ENCODE data around the gene MAZ. TPM values are rescaled to one million over a fixed set of nuclear protein-coding genes. Genes with fewer than 3 reads are reported as not detected.

Gene MAZ
- total RNA-seq, 2 experiments from 2014 or later: 290 to 330 TPM

DNA sequence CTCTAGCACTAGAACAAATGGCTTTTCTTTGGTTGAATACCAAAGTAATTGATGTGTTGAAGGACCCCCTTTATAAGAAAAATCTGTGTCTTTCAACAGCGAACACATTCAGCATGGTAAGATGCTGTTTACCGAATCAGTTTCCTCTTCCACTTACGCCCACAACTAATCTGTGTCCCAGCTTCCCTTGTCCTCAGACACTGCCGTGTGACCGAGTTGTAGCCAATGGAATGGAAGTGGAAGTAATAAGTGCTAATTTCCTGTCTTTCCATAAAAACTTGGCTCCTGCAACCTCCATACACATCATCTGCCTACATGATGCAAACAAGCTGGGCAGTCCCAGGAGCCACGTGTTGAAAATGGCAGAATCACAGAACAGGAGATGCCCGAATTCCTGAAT lies 46.3 kb downstream of the MAZ start:
- intact Hi-C loops (cut with micrococcal nuclease): no loop called here
- CTCF ChIA-PET: interaction anchor here (0.5 kb wide), 1 partner anchor 108 kb away, joined by 3 read pairs; no protein-coding TSS in a partner anchor
- no peaks in the 10 kb centered on the region for H3K36me3 Mint-ChIP-seq (ENCODE audit: low read depth)

DNA sequence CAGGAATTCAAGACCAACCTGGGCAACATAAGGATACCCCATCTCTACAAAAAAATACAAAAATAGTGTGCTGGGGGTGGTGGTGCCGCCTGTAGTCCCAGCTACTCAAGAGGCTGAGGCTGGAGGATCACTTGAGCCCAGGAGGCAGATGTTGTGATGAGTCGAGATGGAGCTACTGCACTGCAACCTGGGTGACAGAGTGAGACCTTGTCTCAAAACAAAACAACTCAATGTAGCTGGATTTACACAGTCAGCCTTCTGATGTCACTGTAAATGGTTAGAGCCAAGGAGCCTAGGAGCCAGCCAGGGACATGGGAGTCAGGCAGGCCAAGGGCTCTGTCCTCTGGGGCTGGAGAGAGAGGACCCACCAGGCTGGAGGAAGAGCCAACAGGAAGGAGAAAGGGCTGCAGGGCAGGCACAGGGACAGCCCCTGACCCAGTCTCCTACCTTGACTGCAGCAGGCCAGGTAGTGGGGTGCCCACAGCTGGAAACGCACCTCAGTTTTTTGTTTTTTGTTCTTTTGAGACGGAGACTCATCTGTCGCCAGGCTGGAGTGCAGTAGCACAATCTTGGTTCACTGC lies 48.3 kb downstream of the MAZ start:
- no peak overlapping the region for H3K4me3 Mint-ChIP-seq
- CTCF ChIA-PET: interaction anchor here (0.6 to 2.9 kb wide), 4 partner anchors 7 to 154 kb away, joined by 3 to 10 read pairs (median 4); partner anchors contain the start of gene PAGR1
- no peak for DNase-seq
- no peaks in the 10 kb centered on the region for H3K36me3 Mint-ChIP-seq (ENCODE audit: low read depth)
- intact Hi-C loops (cut with micrococcal nuclease): no loop called here
- H3K9me3 Mint-ChIP-seq: no peaks in the 10 kb centered on the region
- H3K27ac Mint-ChIP-seq: no peak overlapping the region
- H3K4me1 Mint-ChIP-seq (ENCODE audit: low read depth): no peaks in the 10 kb centered on the region
- no peaks in the 10 kb centered on the region for H3K27me3 Mint-ChIP-seq (ENCODE audit: low read depth)

More for the DNA sequence above, 46.3 kb downstream of the MAZ start:
- peaks cover 5% of the 10 kb centered on the region for H3K4me1 Mint-ChIP-seq (ENCODE audit: low read depth)
- no peak for DNase-seq
- no peak overlapping the region for H3K4me3 Mint-ChIP-seq
- no peaks in the 10 kb centered on the region for H3K27me3 Mint-ChIP-seq (ENCODE audit: low read depth)
- no peaks in the 10 kb centered on the region for H3K9me3 Mint-ChIP-seq
- no peak overlapping the region for H3K27ac Mint-ChIP-seq

DNA sequence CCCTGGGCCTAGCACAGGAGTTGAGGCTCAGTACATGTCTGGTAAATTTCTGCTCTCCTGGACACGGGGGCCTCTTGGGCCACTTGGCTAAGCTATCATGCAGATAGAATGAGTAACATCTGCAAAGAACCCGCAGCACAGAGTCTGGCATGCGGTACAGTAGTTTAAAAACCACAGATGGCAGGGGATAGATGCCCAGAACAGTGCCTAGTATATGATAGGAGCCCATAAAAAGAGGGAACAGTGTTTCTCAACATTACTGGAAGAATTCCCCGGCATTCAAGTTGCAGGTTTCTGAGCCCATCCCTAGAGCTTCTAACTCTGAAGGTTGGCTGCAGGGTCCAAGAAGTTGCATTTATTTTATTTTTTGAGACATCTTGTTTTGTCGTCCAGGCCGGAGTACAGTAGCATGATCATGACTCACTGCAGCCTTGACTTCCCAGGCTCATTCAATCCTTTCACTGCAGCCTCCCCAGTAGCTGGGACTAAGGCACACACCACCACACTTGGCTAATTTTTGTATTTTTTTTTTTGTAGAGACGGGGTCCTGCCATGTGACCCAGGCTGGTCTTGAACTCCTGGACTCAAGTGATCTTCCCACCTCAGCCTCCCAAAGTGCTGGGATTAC lies 50.9 kb downstream of the MAZ start:
- Mint-ChIP-seq H3K27ac (no peak overlapping the region), H3K4me1 (ENCODE audit: low read depth) (peaks cover 19% of the 10 kb centered on the region), H3K4me3 (no peak overlapping the region), H3K36me3 (ENCODE audit: low read depth) (peaks cover 7% of the 10 kb centered on the region), H3K27me3 (ENCODE audit: low read depth) (no peaks in the 10 kb centered on the region), H3K9me3 (no peaks in the 10 kb centered on the region)
- DNase-seq: no peak
- intact Hi-C loops (cut with micrococcal nuclease): no loop called here
- CTCF ChIA-PET: interaction anchor here (0.6 to 2.9 kb wide), 2 partner anchors 10 to 139 kb away, joined by 3 to 10 read pairs; no protein-coding TSS in a partner anchor

DNA sequence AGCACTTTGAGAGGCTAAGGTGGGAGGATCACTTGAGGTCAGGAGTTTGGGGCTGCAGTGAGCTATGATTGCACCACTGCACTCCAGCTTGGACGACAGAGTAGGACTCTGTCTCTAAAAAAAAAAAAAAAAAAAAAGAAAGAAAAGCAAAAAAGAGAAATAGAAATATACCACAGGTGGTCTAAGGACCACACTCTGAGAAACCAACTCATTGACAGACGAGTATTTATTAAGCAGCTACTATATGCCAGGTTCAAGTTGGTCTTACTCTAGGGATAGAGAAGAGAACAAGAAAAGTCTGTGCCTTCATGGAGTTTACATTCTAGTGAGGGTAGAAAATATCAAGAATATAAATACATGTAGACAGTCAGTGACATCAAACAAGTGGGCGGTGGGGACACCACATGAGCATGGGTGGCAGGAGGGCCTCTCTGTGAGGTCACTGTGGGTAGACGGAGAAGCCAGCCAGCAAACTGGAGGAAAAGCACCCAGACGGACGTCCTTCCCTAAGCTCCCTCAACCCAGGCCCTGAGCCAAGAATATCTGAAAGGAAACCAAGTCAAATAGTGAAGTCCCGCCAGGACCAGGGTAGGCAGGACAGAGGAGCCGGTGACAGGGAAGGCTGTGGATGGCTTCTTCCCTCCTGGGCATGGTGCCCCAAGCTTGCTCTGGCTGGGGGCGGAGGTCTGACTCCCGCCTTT lies 52.0 kb downstream of the MAZ start:
- CTCF ChIA-PET: interaction anchor here (0.6 to 1.4 kb wide), 2 partner anchors 10 to 163 kb away, joined by 3 to 4 read pairs; no protein-coding TSS in a partner anchor
- peaks cover 21% of the 10 kb centered on the region for H3K4me1 Mint-ChIP-seq (ENCODE audit: low read depth)
- no peaks in the 10 kb centered on the region for H3K27me3 Mint-ChIP-seq (ENCODE audit: low read depth)
- H3K27ac Mint-ChIP-seq: no peak overlapping the region
- intact Hi-C loops (cut with micrococcal nuclease): no loop called here
- no peak overlapping the region for H3K4me3 Mint-ChIP-seq
- H3K9me3 Mint-ChIP-seq: no peaks in the 10 kb centered on the region
- H3K36me3 Mint-ChIP-seq (ENCODE audit: low read depth): peaks cover 7% of the 10 kb centered on the region
- DNase-seq: no peak

DNA sequence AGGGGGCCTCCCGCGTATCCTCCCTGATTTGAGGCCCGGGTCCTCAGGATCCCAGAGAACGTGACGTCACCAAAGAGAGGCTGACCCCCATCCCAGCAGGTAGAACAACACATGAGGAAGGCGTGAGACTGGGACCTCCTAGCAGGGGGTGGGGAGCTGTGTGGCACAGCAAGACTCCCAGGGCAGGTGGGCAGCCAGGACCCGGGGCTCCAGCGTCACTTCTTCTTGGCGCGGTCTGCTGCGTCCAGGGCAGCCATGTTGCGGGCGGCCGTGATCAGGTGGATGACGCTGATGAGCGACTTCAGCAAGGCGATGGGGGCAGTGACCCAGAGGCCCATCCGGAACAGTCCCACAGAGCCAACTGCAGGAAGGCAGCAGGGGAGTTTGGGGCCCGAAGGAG lies 52.6 kb downstream of the MAZ start:
- intact Hi-C loops (cut with micrococcal nuclease): no loop called here
- DNase-seq: no peak
- CTCF ChIA-PET: interaction anchor here (1.0 to 1.4 kb wide), 2 partner anchors 11 to 43 kb away, joined by 3 read pairs; partner anchors contain the start of gene PAGR1
- peaks cover 22% of the 10 kb centered on the region for H3K4me1 Mint-ChIP-seq (ENCODE audit: low read depth)
- H3K27ac Mint-ChIP-seq: no peak overlapping the region
- H3K4me3 Mint-ChIP-seq: no peak overlapping the region
- H3K9me3 Mint-ChIP-seq: no peaks in the 10 kb centered on the region
- no peaks in the 10 kb centered on the region for H3K27me3 Mint-ChIP-seq (ENCODE audit: low read depth)
- peaks cover 7% of the 10 kb centered on the region for H3K36me3 Mint-ChIP-seq (ENCODE audit: low read depth)

DNA sequence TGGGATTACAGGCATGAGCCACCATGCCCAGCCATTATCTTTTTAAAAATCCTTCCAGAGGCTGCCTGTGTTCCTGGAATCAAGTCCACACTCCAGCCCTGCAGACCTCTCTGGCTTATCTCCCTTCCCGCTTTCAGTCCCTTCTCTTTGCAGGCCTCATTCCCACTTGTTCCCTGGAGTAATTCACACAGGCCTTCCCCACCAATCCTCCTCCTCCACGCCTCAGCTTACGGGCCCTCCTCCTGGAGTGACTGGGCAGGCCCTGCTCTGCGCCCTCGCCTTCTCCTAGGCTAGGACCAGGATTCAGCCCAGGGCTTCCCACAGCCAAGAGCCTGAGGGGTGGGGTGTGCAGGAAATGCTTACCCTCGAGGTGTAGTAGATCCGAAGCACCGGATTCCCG lies 53.9 kb downstream of the MAZ start:
- Mint-ChIP-seq H3K4me3 (no peak overlapping the region), H3K36me3 (ENCODE audit: low read depth) (peaks cover 7% of the 10 kb centered on the region), H3K27ac (no peak overlapping the region), H3K4me1 (ENCODE audit: low read depth) (peaks cover 22% of the 10 kb centered on the region), H3K9me3 (no peaks in the 10 kb centered on the region), H3K27me3 (ENCODE audit: low read depth) (no peaks in the 10 kb centered on the region)
- intact Hi-C loops (cut with micrococcal nuclease): loop anchor here (5.0 kb wide), 1 partner anchor 162 kb away; the partner anchor contains the start of gene C16orf92
- DNase-seq: no peak
- CTCF ChIA-PET: interaction anchor here (1.1 kb wide), 1 partner anchor 11 kb away, joined by 5 read pairs; no protein-coding TSS in a partner anchor

Other genes with a start within 250 kb of the MAZ start
- 10 to 100 TPM; 51.9 to 53.2 TPM for gene SPN, start 143.3 kb upstream of the MAZ start, total RNA-seq
- gene QPRT, start 127.3 kb upstream of the MAZ start, total RNA-seq: 1 to 10 TPM; 8.3 to 9.2 TPM
- 10 to 100 TPM; 11.4 to 12.1 TPM for gene C16orf54, start 60.5 kb upstream of the MAZ start, total RNA-seq
- not detected for gene ZG16, start 28.3 kb upstream of the MAZ start, total RNA-seq
- gene KIF22, start 15.8 kb upstream of the MAZ start, total RNA-seq: 100 to 1,000 TPM; 201 to 209 TPM
- under 1 TPM; 0.83 to 0.94 TPM for gene PRRT2, start 5.7 kb downstream of the MAZ start, total RNA-seq
- gene PAGR1, start 9.6 kb downstream of the MAZ start, total RNA-seq: 10 to 100 TPM; 16.9 to 19.3 TPM
- gene MVP, start 13.9 kb downstream of the MAZ start, total RNA-seq: 10 to 100 TPM; 84.1 to 86.9 TPM
- gene CDIPT, start 56.7 kb downstream of the MAZ start, total RNA-seq: 10 to 100 TPM; 29.0 to 31.0 TPM
- under 1 TPM; 0.30 to 0.31 TPM for gene SEZ6L2, start 93.0 kb downstream of the MAZ start, total RNA-seq
- gene ASPHD1, start 94.0 kb downstream of the MAZ start, total RNA-seq: 1 to 10 TPM; 1.3 to 1.7 TPM
- gene KCTD13, start 119.7 kb downstream of the MAZ start, total RNA-seq: 10 to 100 TPM; 25.8 to 29.4 TPM
- 10 to 100 TPM; 31.9 to 35.5 TPM for gene TMEM219, start 155.6 kb downstream of the MAZ start, total RNA-seq
- gene TAOK2, start 167.3 kb downstream of the MAZ start, total RNA-seq: 10 to 100 TPM; 20.9 to 21.6 TPM
- 10 to 100 TPM; 40.8 to 43.9 TPM for gene HIRIP3, start 189.1 kb downstream of the MAZ start, total RNA-seq
- 10 to 100 TPM; 62.0 to 65.4 TPM for gene INO80E, start 189.7 kb downstream of the MAZ start, total RNA-seq
- gene DOC2A, start 204.5 kb downstream of the MAZ start, total RNA-seq: under 1 TPM; 0.64 to 0.86 TPM
- gene C16orf92, start 216.7 kb downstream of the MAZ start, total RNA-seq: not detected
- gene TLCD3B, start 224.7 kb downstream of the MAZ start, total RNA-seq: 1 to 10 TPM; 4.6 to 6.1 TPM